HepG2 (cell line): ENCODE data around the gene ORC4.

ENCODE experiments used
- EP300 ChIP-seq, 3 experiments: sonication (generic) in 1 of 3; formaldehyde crosslinking in 1 of 3; IDR thresholded peaks; 2 replicates each; pipeline versions ENCODE4 v1.5.1 to v1.6.1; 2011 to 2020; ENCODE audit warnings: low read depth in 2 of 3, low read length in 2 of 3, borderline replicate concordance in 1 of 3, improper control_type of control experiment in 1 of 3, mild to moderate bottlenecking in 1 of 3, missing genetic modification reagents in 1 of 3, moderate library complexity in 1 of 3
- POLR2A ChIP-seq, 2 experiments: IDR thresholded peaks; 2 replicates each; pipeline ENCODE4 v1.6.1; 2011; ENCODE audit warnings: low read depth in 2 of 2, low read length in 2 of 2, mild to moderate bottlenecking in 1 of 2, moderate library complexity in 1 of 2; ENCODE audit not compliant: insufficient read depth in 1 of 2
- POLR2AphosphoS5 ChIP-seq: IDR thresholded peaks from 2 replicates; pipeline ENCODE4 v1.6.1; 2012; ENCODE audit warnings: low read depth, low read length
- ZSCAN30 ChIP-seq: sonication (generic); formaldehyde crosslinking; IDR thresholded peaks from 2 replicates; pipeline ENCODE4 v1.5.0; 2020; ENCODE audit warnings: mild to moderate bottlenecking, missing genetic modification reagents
- TF ChIP-seq, protein P1 (sequence below): sonication (generic); formaldehyde crosslinking; IDR thresholded peaks from 2 replicates; pipeline ENCODE4 v1.8.0; 2022; ENCODE audit warnings: mild to moderate bottlenecking, missing genetic modification reagents

DNA sequence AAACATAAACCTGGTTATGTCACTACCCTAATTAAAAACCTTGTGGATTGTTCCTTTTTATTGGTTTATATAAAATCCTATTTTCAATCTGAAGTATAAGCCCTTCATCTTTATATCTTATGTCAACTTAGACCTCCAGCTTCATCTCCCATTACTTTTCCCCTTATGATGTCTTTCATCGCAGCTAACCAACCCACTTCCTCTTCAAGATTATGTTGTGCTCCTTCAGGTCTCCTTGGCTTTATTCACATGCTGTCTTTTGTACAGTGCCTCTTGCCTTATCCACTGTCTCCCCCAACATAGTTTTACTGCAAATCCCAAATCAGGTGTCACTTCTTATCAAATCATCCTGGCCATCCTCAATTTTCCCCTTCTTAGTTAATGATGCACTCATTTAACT lies 26.3 kb upstream of the ORC4 start:
- no peak for TF ChIP-seq ZSCAN30 (CRISPR knock-in tag)
- no peak for TF ChIP-seq EP300 (IDR thresholded peaks at IDR 0.05; ENCODE audit: low read depth in 2 of 2, low read length in 2 of 2)
- no peak for TF ChIP-seq EP300 (CRISPR knock-in tag; IDR thresholded peaks at IDR 0.05; ENCODE audit: borderline replicate concordance)
- TF ChIP-seq, protein P1, sequence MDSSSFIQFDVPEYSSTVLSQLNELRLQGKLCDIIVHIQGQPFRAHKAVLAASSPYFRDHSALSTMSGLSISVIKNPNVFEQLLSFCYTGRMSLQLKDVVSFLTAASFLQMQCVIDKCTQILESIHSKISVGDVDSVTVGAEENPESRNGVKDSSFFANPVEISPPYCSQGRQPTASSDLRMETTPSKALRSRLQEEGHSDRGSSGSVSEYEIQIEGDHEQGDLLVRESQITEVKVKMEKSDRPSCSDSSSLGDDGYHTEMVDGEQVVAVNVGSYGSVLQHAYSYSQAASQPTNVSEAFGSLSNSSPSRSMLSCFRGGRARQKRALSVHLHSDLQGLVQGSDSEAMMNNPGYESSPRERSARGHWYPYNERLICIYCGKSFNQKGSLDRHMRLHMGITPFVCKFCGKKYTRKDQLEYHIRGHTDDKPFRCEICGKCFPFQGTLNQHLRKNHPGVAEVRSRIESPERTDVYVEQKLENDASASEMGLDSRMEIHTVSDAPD (CRISPR knock-in tag): no peak
- TF ChIP-seq POLR2A (IDR thresholded peaks at IDR 0.05; ENCODE audit: insufficient read depth in 1 of 2, low read depth in 2 of 2, low read length in 2 of 2): no peak
- TF ChIP-seq POLR2AphosphoS5: no peak
